ENCODE measurements around the gene TOE1. TPM values are rescaled to one million over a fixed set of nuclear protein-coding genes. Genes with fewer than 3 reads are reported as not detected.

The TOE1 gene
- polyA plus RNA-seq, 3 donors, result 11.8 to 14.5 (median 14.4) TPM

DNA sequence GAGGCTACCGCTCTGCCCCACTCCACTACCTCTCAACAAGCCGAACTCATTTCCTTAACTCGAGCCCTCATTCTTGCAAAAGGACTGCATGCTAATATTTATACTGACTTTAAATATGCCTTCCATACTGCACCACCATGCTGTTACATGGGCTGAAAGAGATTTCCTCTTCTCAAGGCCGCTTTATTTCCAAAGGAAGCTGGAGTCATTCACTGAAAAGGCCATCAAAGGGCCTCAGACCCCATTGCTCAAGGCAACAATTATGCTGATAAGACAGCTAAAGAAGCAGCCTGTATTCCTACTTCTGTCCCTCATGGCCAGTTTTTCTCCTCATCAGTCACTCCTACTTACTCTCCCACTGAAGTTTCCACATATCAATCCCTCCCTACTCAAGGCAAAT is 20.2 kb upstream of the TOE1 start:
- no peak for DNase-seq (ENCODE audit: extremely low read depth in 1 of 11, low read depth in 9 of 11, low spot score in 4 of 11)

DNA sequence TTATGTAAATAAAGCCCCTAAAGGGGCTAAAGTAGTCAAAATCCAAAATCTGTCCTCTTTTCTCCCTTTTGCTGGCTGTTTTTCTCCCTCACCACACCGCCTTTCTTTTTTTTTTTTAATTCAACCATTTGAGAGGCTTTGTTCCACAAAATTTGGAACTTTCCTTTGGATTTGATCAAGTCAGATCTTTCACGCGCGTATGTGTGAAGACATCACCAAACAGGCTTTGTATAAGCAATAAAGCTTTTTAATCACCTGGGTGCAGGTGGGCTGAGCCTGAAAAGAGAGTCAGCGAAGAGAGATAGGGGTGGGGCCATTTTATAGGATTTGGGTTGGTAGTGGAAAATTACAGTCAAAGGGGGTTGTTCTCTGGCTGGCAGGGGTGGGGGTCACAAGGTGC is 18.5 kb upstream of the TOE1 start:
- no peak for DNase-seq (ENCODE audit: extremely low read depth in 1 of 11, low read depth in 9 of 11, low spot score in 4 of 11)

DNA sequence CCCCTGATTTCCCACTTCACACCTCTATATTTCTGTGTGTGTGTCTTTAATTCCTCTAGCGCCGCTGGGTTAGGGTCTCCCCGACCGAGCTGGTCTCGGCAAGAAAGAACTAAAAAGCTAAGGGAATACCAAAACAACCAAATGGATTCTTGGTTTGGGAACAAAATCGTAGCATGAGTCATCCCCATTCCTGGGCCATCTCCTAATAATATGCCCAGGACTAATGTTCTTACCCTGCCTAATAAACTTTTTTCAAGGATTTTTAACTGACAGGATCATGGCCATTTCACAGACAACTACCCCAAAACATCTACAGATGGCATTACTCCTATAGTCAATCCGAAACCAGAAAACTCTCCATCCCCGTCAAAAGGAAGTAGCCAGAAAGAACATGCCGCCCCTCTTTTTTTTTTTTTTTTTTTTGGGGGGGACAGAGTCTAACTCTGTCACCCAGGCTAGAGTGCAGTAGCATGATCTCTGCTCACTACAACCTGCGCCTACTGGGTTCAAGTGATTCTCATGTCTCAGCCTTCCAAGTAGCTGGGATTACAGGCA is 17.4 kb upstream of the TOE1 start:
- no peak for DNase-seq (ENCODE audit: extremely low read depth in 1 of 11, low read depth in 9 of 11, low spot score in 4 of 11)

DNA sequence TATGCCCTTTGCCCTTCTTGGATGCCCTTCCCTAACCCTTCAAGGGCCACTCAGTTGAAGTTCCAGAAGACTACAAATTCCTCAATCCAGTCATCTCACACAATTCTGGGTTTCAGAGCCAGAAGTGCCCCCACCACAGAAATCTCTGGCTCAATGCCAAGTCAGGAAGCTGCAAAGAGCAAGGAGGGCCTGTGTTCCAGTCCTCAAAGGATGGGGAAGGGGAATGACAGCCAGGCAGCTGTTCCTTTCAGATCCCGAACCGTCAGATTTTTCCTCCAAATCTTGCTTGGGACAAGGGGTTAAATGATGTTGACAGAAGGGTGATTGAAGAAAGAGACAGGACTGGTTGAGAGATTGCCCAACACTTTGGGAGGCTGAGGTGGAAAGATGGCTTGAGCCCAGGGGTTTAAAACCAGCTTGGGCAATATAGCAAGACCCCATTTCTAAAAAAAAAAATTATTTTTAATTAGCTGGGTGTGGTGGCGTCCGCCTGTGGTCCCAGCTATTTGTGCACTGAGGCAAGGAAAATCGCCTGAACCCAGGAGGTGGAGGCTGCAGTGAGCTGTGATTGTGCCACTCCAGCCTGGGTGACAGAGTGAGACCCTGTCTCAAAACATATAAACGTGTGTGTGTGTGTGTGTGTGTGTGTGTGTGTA is 14.0 kb upstream of the TOE1 start:
- no peak for DNase-seq (ENCODE audit: extremely low read depth in 1 of 11, low read depth in 9 of 11, low spot score in 4 of 11)

DNA sequence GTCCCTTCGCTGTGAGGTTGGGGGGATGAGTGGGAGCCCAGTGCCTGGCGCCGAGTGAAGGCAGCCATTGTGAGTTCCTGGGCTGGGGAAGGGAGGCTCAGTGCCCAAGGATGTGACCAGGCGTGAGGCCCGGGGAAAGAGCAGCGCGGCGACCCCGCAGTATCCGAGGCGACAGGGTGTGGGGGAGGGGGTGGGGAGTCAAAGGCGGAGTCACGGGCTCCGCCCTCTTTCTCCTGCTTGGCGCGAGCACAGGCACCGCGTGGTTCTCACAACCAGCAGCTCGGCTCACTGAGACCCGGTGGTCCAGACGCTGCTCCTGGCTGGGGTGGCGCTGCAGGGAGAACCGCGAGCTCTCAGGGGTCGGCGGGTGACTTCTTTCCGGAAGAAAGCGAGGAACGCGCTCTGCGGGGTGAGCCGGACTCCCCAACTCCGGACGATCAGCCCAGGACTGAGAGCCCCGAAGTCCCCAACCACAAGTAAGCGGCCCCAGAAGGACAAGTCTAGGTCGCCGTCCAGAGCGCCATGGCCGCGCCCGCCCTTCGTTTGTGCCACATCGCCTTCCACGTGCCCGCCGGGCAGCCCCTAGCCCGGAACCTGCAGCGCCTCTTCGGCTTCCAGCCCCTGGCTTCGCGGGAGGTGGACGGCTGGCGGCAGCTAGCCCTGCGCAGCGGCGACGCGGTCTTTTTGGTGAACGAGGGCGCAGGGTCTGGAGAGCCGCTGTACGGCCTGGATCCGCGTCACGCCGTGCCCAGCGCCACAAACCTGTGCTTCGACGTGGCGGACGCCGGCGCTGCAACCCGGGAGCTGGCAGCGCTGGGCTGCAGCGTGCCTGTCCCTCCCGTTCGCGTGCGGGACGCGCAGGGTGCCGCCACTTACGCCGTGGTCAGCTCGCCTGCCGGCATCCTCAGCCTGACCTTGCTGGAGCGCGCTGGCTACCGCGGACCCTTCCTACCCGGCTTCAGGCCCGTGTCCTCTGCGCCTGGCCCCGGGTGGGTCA is 13.0 kb upstream of the TOE1 start, which contains the start of gene HPDL:
Gene HPDL (plus strand): TSS at position 269 of the 997 bp plus-strand sequence. CDS start 254 bp downstream, at position 523.
- DNase-seq (ENCODE audit: extremely low read depth in 1 of 11, low read depth in 9 of 11, low spot score in 4 of 11), result peak; percentile 66 to 84 (median 75)

DNA sequence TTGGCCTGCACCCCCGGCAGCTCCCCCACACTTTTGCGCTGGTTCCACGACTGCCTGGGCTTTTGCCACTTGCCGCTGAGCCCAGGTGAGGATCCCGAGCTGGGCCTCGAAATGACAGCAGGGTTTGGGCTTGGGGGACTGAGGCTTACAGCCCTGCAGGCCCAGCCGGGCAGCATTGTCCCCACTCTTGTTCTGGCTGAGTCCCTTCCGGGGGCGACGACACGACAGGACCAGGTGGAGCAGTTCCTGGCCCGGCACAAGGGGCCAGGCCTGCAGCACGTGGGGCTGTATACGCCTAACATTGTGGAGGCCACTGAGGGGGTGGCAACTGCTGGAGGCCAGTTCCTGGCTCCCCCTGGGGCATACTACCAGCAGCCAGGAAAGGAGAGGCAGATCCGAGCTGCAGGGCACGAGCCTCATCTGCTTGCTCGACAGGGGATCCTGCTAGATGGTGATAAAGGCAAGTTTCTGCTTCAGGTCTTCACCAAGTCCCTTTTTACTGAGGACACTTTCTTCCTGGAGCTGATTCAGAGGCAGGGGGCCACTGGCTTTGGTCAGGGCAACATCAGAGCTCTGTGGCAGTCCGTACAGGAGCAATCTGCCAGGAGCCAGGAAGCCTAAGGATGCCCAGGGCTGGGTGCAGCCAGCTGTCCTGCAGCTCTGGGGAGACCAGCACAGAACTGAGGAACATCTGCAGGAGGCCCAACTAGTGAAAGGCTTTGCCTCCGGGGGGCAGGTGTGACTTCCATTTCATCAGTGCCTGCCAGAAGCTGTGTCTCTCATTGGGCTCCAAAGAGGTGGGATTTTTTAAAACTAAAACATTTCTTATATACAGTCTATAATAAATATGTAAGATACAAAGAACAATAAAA is 12.1 kb upstream of the TOE1 start:
- no peak for DNase-seq (ENCODE audit: extremely low read depth in 1 of 11, low read depth in 9 of 11, low spot score in 4 of 11)

DNA sequence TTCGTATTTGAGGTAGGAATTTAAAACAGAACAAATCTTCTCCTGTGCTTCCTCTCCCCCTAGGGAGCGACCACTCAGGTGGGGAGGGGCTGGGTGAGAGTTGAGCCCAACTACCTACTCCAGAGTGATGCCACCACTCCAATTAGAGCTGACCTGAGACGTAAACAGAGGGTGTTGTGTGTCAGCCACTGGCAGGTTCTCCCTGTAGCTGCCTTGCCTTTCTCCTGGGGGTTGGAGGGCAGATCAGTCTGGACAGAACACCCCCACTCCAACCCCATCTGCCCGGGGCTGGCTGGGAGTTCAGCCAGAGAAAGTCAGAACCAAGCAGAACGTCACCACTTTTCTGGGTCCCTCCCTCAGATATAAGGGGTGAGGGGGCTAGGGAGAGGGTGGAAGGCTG is 11.3 kb upstream of the TOE1 start:
- no peak for DNase-seq (ENCODE audit: extremely low read depth in 1 of 11, low read depth in 9 of 11, low spot score in 4 of 11)

- no peak for DNase-seq (ENCODE audit: extremely low read depth in 1 of 11, low read depth in 9 of 11, low spot score in 4 of 11)
These were observed 10.5 kb upstream of the TOE1 start for GRCh38 chr1:45329445-45329844.

DNA sequence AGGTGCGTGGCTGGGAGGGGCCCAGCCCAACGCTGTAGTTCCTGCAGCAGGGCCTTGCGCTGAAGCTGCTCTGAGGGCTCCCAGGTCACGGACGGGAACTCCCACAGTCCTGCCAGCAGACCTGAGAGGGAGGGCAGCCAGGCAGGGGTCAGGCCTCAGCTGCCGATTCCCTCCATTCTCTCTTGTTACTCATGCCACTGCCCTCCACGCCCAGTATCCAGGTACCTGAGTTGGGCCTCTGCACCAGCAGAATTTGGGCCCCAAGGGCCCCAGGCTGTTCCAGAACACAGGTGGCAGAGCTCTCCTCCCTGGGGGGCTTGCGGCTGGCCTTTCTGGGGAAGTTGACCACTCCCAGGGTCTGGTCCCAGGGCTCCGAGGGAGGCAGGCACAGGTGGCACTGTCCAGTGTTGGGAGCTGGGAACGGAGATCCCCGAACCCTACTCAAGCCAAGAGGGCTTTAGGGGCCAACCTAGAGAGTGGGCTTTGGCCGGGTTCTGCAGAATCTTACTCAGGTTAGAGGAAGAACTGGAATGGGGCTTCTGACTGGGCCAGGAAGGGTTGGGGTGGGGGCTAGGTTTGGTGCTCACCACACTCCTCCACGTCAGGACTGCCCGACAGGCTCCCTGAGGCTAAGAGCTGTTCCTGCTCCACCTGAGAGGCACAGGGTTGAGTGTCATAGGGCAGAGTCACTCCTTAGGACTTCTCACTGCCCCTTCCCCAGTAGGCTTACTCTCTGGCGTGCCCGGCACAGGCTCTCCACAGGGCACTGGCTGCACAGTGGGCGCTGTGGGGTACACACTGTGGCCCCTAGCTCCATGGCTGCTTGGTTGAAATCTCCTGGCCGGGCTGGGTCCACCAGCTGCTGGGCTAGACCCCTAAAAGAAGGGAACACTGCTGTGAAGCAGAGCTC is 8.3 kb upstream of the TOE1 start:
- no peak for DNase-seq (ENCODE audit: extremely low read depth in 1 of 11, low read depth in 9 of 11, low spot score in 4 of 11)

- no peak for DNase-seq (ENCODE audit: extremely low read depth in 1 of 11, low read depth in 9 of 11, low spot score in 4 of 11)
These were observed 7.6 kb upstream of the TOE1 start for GRCh38 chr1:45332346-45332720.

- DNase-seq (ENCODE audit: extremely low read depth in 1 of 11, low read depth in 9 of 11, low spot score in 4 of 11), result no peak
These were observed 5.4 kb upstream of the TOE1 start for GRCh38 chr1:45334308-45335245.

GRCh38 chr1:45335855-45336324 is 4.1 kb upstream of the TOE1 start:
- no peak for DNase-seq (ENCODE audit: extremely low read depth in 1 of 11, low read depth in 9 of 11, low spot score in 4 of 11)

DNA sequence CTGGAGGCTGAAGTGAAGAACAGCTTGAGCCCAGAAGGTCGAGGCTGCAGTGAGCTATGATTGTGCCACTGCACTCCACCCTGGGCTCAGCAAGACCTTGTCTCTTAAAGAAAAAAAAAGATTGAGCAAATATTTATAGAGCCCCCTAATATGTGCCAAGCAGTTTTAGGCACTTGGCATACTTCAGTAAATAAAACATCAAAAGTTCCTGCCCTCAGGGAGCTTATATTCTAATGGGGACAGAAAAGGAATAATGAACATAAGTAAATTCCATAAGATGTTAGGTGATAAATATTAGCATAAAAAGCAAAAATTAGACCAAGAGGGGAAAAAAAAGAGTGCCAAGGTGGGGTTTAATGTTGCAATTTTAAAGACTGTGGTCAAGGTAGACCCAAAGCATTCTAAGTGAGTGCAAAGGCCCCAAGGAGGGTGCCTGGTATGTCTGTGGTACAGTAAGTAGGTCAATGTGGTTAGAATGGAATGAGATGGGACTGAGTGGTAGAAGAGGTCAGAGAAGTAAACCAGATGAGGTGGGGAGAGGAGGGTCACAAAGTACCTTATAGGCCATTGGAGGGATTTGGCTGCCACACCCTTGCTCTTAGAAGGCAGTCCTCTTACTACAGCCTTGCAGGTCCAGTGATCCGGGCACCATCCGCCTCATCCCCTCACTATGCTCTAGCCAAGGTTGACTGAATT is 2.2 kb upstream of the TOE1 start:
- DNase-seq (ENCODE audit: extremely low read depth in 1 of 11, low read depth in 9 of 11, low spot score in 4 of 11), result no peak

GRCh38 chr1:45340816-45341466 is 971 bp downstream of the TOE1 start:
- no peak for DNase-seq (ENCODE audit: extremely low read depth in 1 of 11, low read depth in 9 of 11, low spot score in 4 of 11)

DNA sequence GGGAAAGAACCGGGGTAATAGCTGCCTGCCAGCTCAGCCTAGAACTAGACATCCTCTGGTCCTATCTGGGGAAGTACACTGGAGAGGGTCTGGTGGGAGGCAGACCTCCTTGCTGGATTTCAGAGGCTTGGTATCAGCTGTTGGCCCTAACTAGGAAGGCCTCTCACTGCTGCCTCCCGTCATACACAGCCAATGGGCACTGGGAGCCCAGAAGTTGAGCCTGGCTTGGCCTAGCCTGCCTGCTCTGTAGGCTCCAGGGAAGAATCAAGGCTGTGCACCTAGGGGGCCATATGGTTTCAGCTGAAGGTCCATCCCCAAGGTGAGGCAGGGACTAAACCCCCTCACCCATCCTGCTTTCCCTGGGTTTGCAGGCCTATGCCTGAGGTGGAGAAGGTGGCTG is 4.5 kb downstream of the TOE1 start:
- no peak for DNase-seq (ENCODE audit: extremely low read depth in 1 of 11, low read depth in 9 of 11, low spot score in 4 of 11)

DNA sequence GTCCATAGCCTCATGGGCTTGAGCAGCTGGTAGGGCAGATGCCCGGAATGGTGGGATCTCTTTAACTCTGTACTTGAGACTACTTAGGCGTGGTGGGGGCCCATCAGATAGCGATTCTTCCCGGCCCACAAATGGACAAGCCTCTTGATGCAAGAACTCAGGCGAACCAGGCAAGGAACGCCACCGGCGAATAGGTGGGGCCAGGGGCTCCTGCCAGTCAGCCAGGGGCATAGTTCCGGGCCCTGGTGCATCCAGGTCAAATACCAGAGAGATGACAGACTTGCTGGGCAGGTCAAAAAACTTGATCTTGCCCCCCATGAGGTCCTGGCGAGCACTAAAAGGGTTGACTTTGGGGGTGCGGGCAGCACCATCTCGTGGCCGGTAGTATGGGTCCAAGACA is 5.0 kb downstream of the TOE1 start:
- DNase-seq (ENCODE audit: extremely low read depth in 1 of 11, low read depth in 9 of 11, low spot score in 4 of 11), result no peak

Data from renal cortex interstitium (tissue), 11 donors.